ENCODE measurements around the gene SPOCK1. TPM values are rescaled to one million over a fixed set of nuclear protein-coding genes. Genes with fewer than 3 reads are reported as not detected.

Gene SPOCK1
- total and polyA plus RNA-seq, 12 donors: 13.7 to 70.3 (median 28.6) TPM

GRCh38 chr5:137504916-137505315 is 5.8 kb upstream of the SPOCK1 start:
- TF ChIP-seq CTCF (IDR thresholded peaks at IDR 0.05): no peak
- H3K4me3 ChIP-seq: no peak overlapping the region
- no peaks in the 10 kb centered on the region for H3K4me1 ChIP-seq
- no peak overlapping the region for H3K27ac ChIP-seq
- no peaks in the 10 kb centered on the region for H3K36me3 ChIP-seq
- DNase-seq (no peak), ATAC-seq (no peak)
- H3K27me3 ChIP-seq: peaks cover 0 to 26% (median 0%) of the 10 kb centered on the region in 7 donors
- H3K9me3 ChIP-seq: no peaks in the 10 kb centered on the region
- intact Hi-C loops (cut with DNase I): loop anchor here in 4 of 10 donors (5.0 to 10.0 kb wide), 4 partner anchors 160 to 708 kb away; no protein-coding TSS in a partner anchor

GRCh38 chr5:137503456-137503855 is 4.3 kb upstream of the SPOCK1 start:
- Histone ChIP-seq H3K4me3 (no peak overlapping the region), H3K27me3 (peaks cover 0 to 32% (median 7%) of the 10 kb centered on the region in 7 donors), H3K4me1 (peaks cover 0 to 6% (median 5%) of the 10 kb centered on the region in 9 donors), H3K27ac (no peak overlapping the region), H3K9me3 (no peaks in the 10 kb centered on the region), H3K36me3 (no peaks in the 10 kb centered on the region)
- DNase-seq (no peak), ATAC-seq (no peak)
- no peak for TF ChIP-seq CTCF (IDR thresholded peaks at IDR 0.05)
- intact Hi-C loops (cut with DNase I): loop anchor here in 3 of 10 donors (5.0 to 10.0 kb wide), 3 partner anchors 159 to 699 kb away; no protein-coding TSS in a partner anchor

- Histone ChIP-seq H3K36me3 (no peaks in the 10 kb centered on the region), H3K27me3 (peaks cover 0 to 39% (median 14%) of the 10 kb centered on the region in 7 donors), H3K9me3 (no peaks in the 10 kb centered on the region), H3K4me1 (peaks cover 0 to 6% (median 5%) of the 10 kb centered on the region in 9 donors), H3K4me3 (no peak overlapping the region), H3K27ac (no peak overlapping the region)
- WGBS, 2 donors: 82 to 84% methylated on average over 8 of the region's 8 CpGs
- TF ChIP-seq CTCF (IDR thresholded peaks at IDR 0.05): no peak
- ATAC-seq (no peak), DNase-seq (no peak)
- intact Hi-C loops (cut with DNase I): loop anchor here in 3 of 10 donors (5.0 to 10.0 kb wide), 3 partner anchors 158 to 698 kb away; no protein-coding TSS in a partner anchor
These were observed 3.5 kb upstream of the SPOCK1 start for GRCh38 chr5:137502632-137503031.

GRCh38 chr5:137501846-137502406 is 2.8 kb upstream of the SPOCK1 start:
- H3K36me3 ChIP-seq: no peaks in the 10 kb centered on the region
- H3K4me1 ChIP-seq: peaks cover 0 to 6% (median 5%) of the 10 kb centered on the region in 9 donors
- H3K27me3 ChIP-seq: peaks cover 0 to 39% (median 15%) of the 10 kb centered on the region in 7 donors
- TF ChIP-seq CTCF (IDR thresholded peaks at IDR 0.05): no peak
- H3K4me3 ChIP-seq: no peak overlapping the region
- intact Hi-C loops (cut with DNase I): loop anchor here in 3 of 10 donors (5.0 to 10.0 kb wide), 3 partner anchors 157 to 697 kb away; no protein-coding TSS in a partner anchor
- ATAC-seq (no peak), DNase-seq (no peak)
- no peaks in the 10 kb centered on the region for H3K9me3 ChIP-seq
- H3K27ac ChIP-seq: no peak overlapping the region
- 75 to 77% methylated on average over 3 of the region's 3 CpGs for WGBS, 2 donors
